Stimulated activated naive CD8-positive, alpha-beta T cell treated with anti-CD3 and anti-CD28 coated beads, Interleukin-15, Interleukin-2, amounts not matched to agents 100 U/mL and 50 U/mL, for 24 hours (primary cell): ENCODE measurements around the gene PTX4.
"Not testable (repeated sequence)": the region's sequence is repeated elsewhere in the genome, so short reads cannot be mapped to it uniquely, and the experiment has no call there.

Experiments used
- ATAC-seq: fragments of 150-1000 bp; cut with Tn5 transposase; one replicate; pipeline ENCODE4 v1.10.0; 2021
- DNase-seq: peaks from one replicate; pipeline ENCODE4 v3.0.0; 2021

Gene PTX4

GRCh38 chr16:1481906-1482835 is 6.6 kb downstream of the PTX4 start:
- DNase-seq (no peak), ATAC-seq (no peak)

GRCh38 chr16:1478937-1479336 is 9.8 kb downstream of the PTX4 start:
- ATAC-seq, DNase-seq: not testable (repeated sequence)

GRCh38 chr16:1477033-1477432 is 11.7 kb downstream of the PTX4 start:
- no peak for DNase-seq
- no peak for ATAC-seq

- peak; percentile 0 for ATAC-seq
- no peak for DNase-seq
These were observed 13.1 kb downstream of the PTX4 start for GRCh38 chr16:1475552-1476114.

GRCh38 chr16:1474796-1475551 is 13.8 kb downstream of the PTX4 start, which contains the start of gene CLCN7:
TSS of gene CLCN7 (minus strand) at chr16:1475028. CDS start at chr16:1474974, 54 bp downstream.
- DNase-seq = peak; percentile 93
- peak; percentile 90 for ATAC-seq

GRCh38 chr16:1474082-1474795 is 14.5 kb downstream of the PTX4 start:
- DNase-seq = no peak
- peak; percentile 5 for ATAC-seq

- ATAC-seq = no peak
These were observed 15.8 kb downstream of the PTX4 start for GRCh38 chr16:1472974-1473373.

GRCh38 chr16:1471569-1472194 is 17.1 kb downstream of the PTX4 start:
- ATAC-seq = no peak
- no peak for DNase-seq

More at GRCh38 chr16:1472974-1473373, 15.8 kb downstream of the PTX4 start:
- DNase-seq = no peak

- ATAC-seq (no peak), DNase-seq (no peak)
These were observed 18.1 kb downstream of the PTX4 start for GRCh38 chr16:1470481-1471251.

GRCh38 chr16:1469693-1470201 is 19.0 kb downstream of the PTX4 start:
- no peak for ATAC-seq
- no peak for DNase-seq

- not testable (repeated sequence) for ATAC-seq, DNase-seq
These were observed 19.6 kb downstream of the PTX4 start for GRCh38 chr16:1469141-1469540.

GRCh38 chr16:1468426-1468810 is 20.3 kb downstream of the PTX4 start:
- DNase-seq (no peak), ATAC-seq (no peak)

GRCh38 chr16:1466968-1467521 is 21.7 kb downstream of the PTX4 start:
- ATAC-seq (no peak), DNase-seq (no peak)

- DNase-seq = no peak
- no peak for ATAC-seq
These were observed 22.7 kb downstream of the PTX4 start for GRCh38 chr16:1466054-1466453.

GRCh38 chr16:1465567-1465915 is 23.2 kb downstream of the PTX4 start:
- no peak for ATAC-seq
- no peak for DNase-seq

GRCh38 chr16:1464894-1465566 is 23.7 kb downstream of the PTX4 start:
- no peak for ATAC-seq
- no peak for DNase-seq

- ATAC-seq (no peak), DNase-seq (no peak)
These were observed 24.4 kb downstream of the PTX4 start for GRCh38 chr16:1464196-1464893.

GRCh38 chr16:1461146-1461545 is 27.6 kb downstream of the PTX4 start:
- ATAC-seq = no peak
- DNase-seq = no peak

- no peak for DNase-seq
- no peak for ATAC-seq
These were observed 28.1 kb downstream of the PTX4 start for GRCh38 chr16:1460602-1461138.
